K562 (cell line): ENCODE measurements around the gene SFN. TPM values are rescaled to one million over a fixed set of nuclear protein-coding genes. Genes with fewer than 3 reads are reported as not detected.

ENCODE experiments used
- ATAC-seq: fragments of 200-7000 bp; cut with Tn5 transposase; 3 replicates; pipeline ENCODE4 v1.9.1; 2020; ENCODE audit warnings: moderate library complexity
- BruUV-seq: library from RNA; stranded (reverse); fragments of 400-500 nt; replicated peaks from 2 replicates; lab custom pipeline; 2021; lab: Mats Ljungman, UMichigan
- CTCF ChIA-PET: fragments of 300-600 bp; formaldehyde crosslinking; extraction: SDS; loops from one replicate; lab custom pipeline; 2021; ENCODE audit warnings: low intra/inter-chr PET ratio; lab: Yijun Ruan, JAX
- POLR2A ChIA-PET: fragments of 300-600, 350-650 bp; sonication (Branson Sonifier 250); formaldehyde crosslinking; extraction: SDS; loops from one replicate; lab custom pipeline; 2021; ENCODE audit warnings: antibody characterized with exemption, inconsistent platforms; lab: Yijun Ruan, JAX
- DNase-seq, 4 experiments: peaks; one replicate each; pipeline versions ENCODE4 v3.0.0 to v3.0.0-alpha.2; 2011 to 2018; ENCODE audit warnings: low spot score in 3 of 4, mixed read lengths in 3 of 4; ENCODE audit errors: extremely low read depth in 1 of 4
- FAIRE-seq: peaks from 2 replicates; lab custom pipeline; 2011; peaks lifted over from hg19 to GRCh38; lab: Jason Lieb, UNC
- H2AFZ ChIP-seq: 2 replicates; pipeline ENCODE4 v1.6.0; 2011; ENCODE audit warnings: low read depth, low read length, control low read depth, inconsistent platforms
- H3K27ac ChIP-seq: fragments of 200-600 bp; 3 replicates; pipeline ENCODE4 v1.8.0; 2011; ENCODE audit warnings: low read depth, mild to moderate bottlenecking, control low read depth, inconsistent platforms, low read length, moderate library complexity, mixed read lengths; ENCODE audit errors: extremely low read depth
- H3K27me3 ChIP-seq, 2 experiments: fragments of 300-600 bp in 1 of 2; 2 replicates in 1 of 2; 3 replicates in 1 of 2; pipeline versions ENCODE4 v1.6.0 to v1.8.0; 2011; ENCODE audit warnings: inconsistent platforms in 2 of 2, low read length in 2 of 2, mild to moderate bottlenecking in 1 of 2, mixed read lengths in 1 of 2, moderate library complexity in 1 of 2; ENCODE audit not compliant: control insufficient read depth in 2 of 2, insufficient read depth in 2 of 2
- H3K36me3 ChIP-seq: fragments of 300-600 bp; 3 replicates; pipeline ENCODE4 v1.8.0; 2011; ENCODE audit warnings: mild to moderate bottlenecking, low read length, inconsistent platforms; ENCODE audit not compliant: control insufficient read depth, insufficient read depth
- H3K4me1 ChIP-seq, 2 experiments: fragments of 200-600 bp in 1 of 2; replicated peaks in 1 of 2; 2 replicates in 1 of 2; 3 replicates in 1 of 2; pipeline versions ENCODE4 v1.5.1 to v1.8.0; 2011; ENCODE audit warnings: inconsistent platforms in 2 of 2, low read length in 2 of 2, mild to moderate bottlenecking in 1 of 2, mixed read lengths in 1 of 2, moderate library complexity in 1 of 2; ENCODE audit not compliant: control insufficient read depth in 2 of 2, insufficient read depth in 2 of 2
- H3K4me2 ChIP-seq: 2 replicates; pipeline ENCODE4 v1.6.1; 2011; ENCODE audit warnings: low read length, control low read depth, inconsistent platforms, mixed read lengths; ENCODE audit not compliant: insufficient read depth
- H3K4me3 ChIP-seq: fragments of 200-600 bp; sonication (generic), shearing (Covaris generic); 2 replicates; pipeline ENCODE4 v1.5.1; 2016; ENCODE audit warnings: control low read depth, inconsistent platforms
- H3K79me2 ChIP-seq: fragments of 200-600 bp; 3 replicates; pipeline ENCODE4 v1.8.0; 2011; ENCODE audit warnings: low read length, inconsistent platforms; ENCODE audit not compliant: control insufficient read depth, insufficient read depth
- H3K9ac ChIP-seq, 2 experiments: 2 replicates each; pipeline versions ENCODE4 v1.6.0 to v1.6.1; 2011; ENCODE audit warnings: low read depth in 2 of 2, low read length in 2 of 2, control low read depth in 1 of 2, inconsistent platforms in 1 of 2, mild to moderate bottlenecking in 1 of 2, mixed read lengths in 1 of 2; ENCODE audit not compliant: insufficient read depth in 1 of 2
- H3K9me1 ChIP-seq: one replicate; pipeline ENCODE4 v1.6.0; 2011; ENCODE audit warnings: inconsistent platforms, mild to moderate bottlenecking, low read length, moderate library complexity; ENCODE audit not compliant: control insufficient read depth, insufficient read depth
- H3K9me3 ChIP-seq: replicated peaks from 2 replicates; pipeline ENCODE4 v1.5.1; 2011; ENCODE audit warnings: low read depth, low read length, inconsistent platforms; ENCODE audit not compliant: control insufficient read depth, insufficient read depth
- H4K20me1 ChIP-seq: replicated peaks from 2 replicates; pipeline ENCODE4 v1.6.1; 2011; ENCODE audit warnings: low read length, inconsistent platforms, mixed read lengths; ENCODE audit not compliant: control insufficient read depth, insufficient read depth
- BCOR ChIP-seq: fragments of 450-650 bp; IDR thresholded peaks from 2 replicates; pipeline ENCODE4 v1.6.1; 2016
- BMI1 ChIP-seq: fragments of 150-350 bp; IDR thresholded peaks from 2 replicates; pipeline ENCODE4 v1.6.1; 2014; ENCODE audit warnings: low read length
- CEBPB ChIP-seq: fragments of 450-650 bp; IDR thresholded peaks from 2 replicates; pipeline ENCODE4 v1.6.1; 2016; ENCODE audit warnings: missing genetic modification characterization, missing compliant biosample characterization
- RBM25 ChIP-seq: fragments of 200-400 bp; formaldehyde crosslinking; IDR thresholded peaks from 2 replicates; pipeline ENCODE4 v1.6.1; 2018; ENCODE audit warnings: low read length, low read depth, moderate library complexity; ENCODE audit not compliant: severe bottlenecking
- SMARCA4 ChIP-seq: fragments of 450-650 bp; IDR thresholded peaks from 2 replicates; pipeline ENCODE4 v1.6.1; 2016
- SP2 ChIP-seq: IDR thresholded peaks from 2 replicates; pipeline ENCODE4 v1.6.1; 2011; ENCODE audit warnings: mild to moderate bottlenecking, low read depth, low read length, moderate library complexity; ENCODE audit not compliant: poor library complexity, severe bottlenecking; ENCODE audit errors: extremely low read depth
- STAT5A ChIP-seq: IDR thresholded peaks from 2 replicates; pipeline ENCODE4 v1.6.1; 2012; ENCODE audit warnings: low read length, inconsistent platforms, borderline replicate concordance
- ZNF184 ChIP-seq: sonication (generic); formaldehyde crosslinking; IDR thresholded peaks from 2 replicates; pipeline ENCODE4 v1.5.0; 2020; ENCODE audit warnings: missing genetic modification reagents
- ZNF431 ChIP-seq: sonication (generic); formaldehyde crosslinking; IDR thresholded peaks from 2 replicates; pipeline ENCODE4 v1.8.0; 2022; ENCODE audit warnings: mild to moderate bottlenecking, missing genetic modification reagents
- ZNF436 ChIP-seq: fragments of 250-450, 450-650 bp; sonication (Bioruptor Pico); formaldehyde crosslinking; IDR thresholded peaks from 2 replicates; pipeline ENCODE4 v1.7.0; 2020; ENCODE audit warnings: mild to moderate bottlenecking
- WGBS: fragments of 100-300 bp; shearing (Covaris generic); methylation state at CpG from one replicate; pipeline ENCODE4 v1.1.6; 2016; ENCODE audit warnings: low coverage, mixed read lengths; ENCODE audit not compliant: insufficient coverage; ENCODE audit errors: missing lambda C conversion rate; 5-methylcytosine and 5-hydroxymethylcytosine counted together
- in situ Hi-C: fragments of 300-500 bp; cut with MboI; formaldehyde crosslinking; loops from 4 replicates; pipeline ENCODE4 v1.15.0; 2018; ENCODE audit warnings: inconsistent platforms, mixed read lengths
- intact Hi-C: fragments of 100-400 bp; cut with micrococcal nuclease; formaldehyde crosslinking; loops from 2 replicates; pipeline ENCODE4 v1.14.2; 2022
- polyA plus RNA-seq, 8 experiments: library from polyadenylated mRNA; depleted of rRNA in 4 of 8; stranded (reverse) in 5 of 8; unstranded in 3 of 8; fragments of >200 nt; fragmentation: Nextera tagmentation in 2 of 8; fragmentation: Illumina TruSeq in 1 of 8; extraction: Ambion mirVana in 2 of 8; extraction: Trizol in 1 of 8; gene quantifications; 2 replicates each; pipeline versions ENCODE4 v1.2.1 to v1.2.3, GENCODE V29; 2011 to 2014; ENCODE audit warnings: inconsistent platforms in 1 of 8, missing spikeins in 1 of 8
- total RNA-seq, 7 experiments: library from RNA; depleted of rRNA in 6 of 7; stranded (reverse); fragments of >200 nt in 6 of 7; fragmentation: Illumina TruSeq in 2 of 7; extraction: Trizol in 2 of 7; gene quantifications; 2 replicates each; pipeline versions ENCODE4 v1.2.1 to v1.2.3, GENCODE V29; 2011 to 2021; ENCODE audit warnings: low replicate concordance in 1 of 7
- TF ChIP-seq, protein P1 (sequence below): sonication (generic); formaldehyde crosslinking; IDR thresholded peaks from 2 replicates; pipeline ENCODE4 v1.8.1; 2022; ENCODE audit warnings: missing genetic modification reagents

SFN gene
- total and polyA plus RNA-seq, 9 of the 15 experiments (the other 6 are each of a cell fraction or from before 2014, with no cell fraction given): 0.10 to 3.8 (median 2.0) TPM

DNA sequence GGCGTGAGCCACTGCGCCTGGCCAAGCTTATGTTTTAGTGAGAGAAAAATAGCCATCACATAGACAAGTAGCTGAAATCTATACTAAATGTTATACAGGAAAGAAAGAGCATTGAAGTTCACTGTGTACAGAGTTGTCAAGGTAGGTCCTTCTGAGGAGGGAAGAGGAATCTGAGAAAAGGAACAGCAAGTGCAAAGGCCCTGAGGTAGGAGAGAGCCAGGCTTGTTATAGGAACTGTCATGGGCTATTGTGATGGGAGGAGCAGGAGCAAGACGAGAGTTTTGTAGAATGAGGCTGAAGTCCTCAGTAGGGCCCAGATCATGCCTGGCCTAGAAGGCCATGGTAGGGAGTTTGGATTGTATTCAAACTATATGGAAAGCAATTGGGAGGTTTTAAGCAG lies 31.9 kb upstream of the SFN start:
- no peaks in the 10 kb centered on the region for H3K27me3 ChIP-seq
- in situ Hi-C loops (no loop called here), intact Hi-C loops (no loop called here)
- no peak for ATAC-seq
- no peak overlapping the region for H3K4me3 ChIP-seq
- H3K4me1 ChIP-seq: peaks cover 33 to 38% of the 10 kb centered on the region in 2 experiments
- no peak overlapping the region for H3K27ac ChIP-seq
- peaks cover 71% of the 10 kb centered on the region for H3K36me3 ChIP-seq
- WGBS: 94% methylated on average over 3 of the region's 3 CpGs
- no peak overlapping the region for H3K9ac ChIP-seq
- FAIRE-seq: no peak
- ChIA-PET POLR2A (interaction anchor here (0.6 to 1.2 kb wide), 5 partner anchors 8 to 40 kb away, joined by 3 to 4 read pairs (median 3); no protein-coding TSS in a partner anchor), CTCF (no interaction called here)
- BruUV-seq: no TSS peak
- no peak overlapping the region for H2AFZ ChIP-seq
- H4K20me1 ChIP-seq: peaks cover 16% of the 10 kb centered on the region; the same call in 1 of the 2 replicates
- TF ChIP-seq SP2: no peak
- TF ChIP-seq RBM25: peak; percentile 58
- TF ChIP-seq BCOR: 0 out of 2 replicates have a peak, but pooled peaks have one; percentile 20
- peaks cover 41% of the 10 kb centered on the region for H3K79me2 ChIP-seq
- no peaks in the 10 kb centered on the region for H3K9me3 ChIP-seq
- peaks cover 10% of the 10 kb centered on the region for H3K9me1 ChIP-seq
- H3K4me2 ChIP-seq: no peak overlapping the region
- no peak for DNase-seq

DNA sequence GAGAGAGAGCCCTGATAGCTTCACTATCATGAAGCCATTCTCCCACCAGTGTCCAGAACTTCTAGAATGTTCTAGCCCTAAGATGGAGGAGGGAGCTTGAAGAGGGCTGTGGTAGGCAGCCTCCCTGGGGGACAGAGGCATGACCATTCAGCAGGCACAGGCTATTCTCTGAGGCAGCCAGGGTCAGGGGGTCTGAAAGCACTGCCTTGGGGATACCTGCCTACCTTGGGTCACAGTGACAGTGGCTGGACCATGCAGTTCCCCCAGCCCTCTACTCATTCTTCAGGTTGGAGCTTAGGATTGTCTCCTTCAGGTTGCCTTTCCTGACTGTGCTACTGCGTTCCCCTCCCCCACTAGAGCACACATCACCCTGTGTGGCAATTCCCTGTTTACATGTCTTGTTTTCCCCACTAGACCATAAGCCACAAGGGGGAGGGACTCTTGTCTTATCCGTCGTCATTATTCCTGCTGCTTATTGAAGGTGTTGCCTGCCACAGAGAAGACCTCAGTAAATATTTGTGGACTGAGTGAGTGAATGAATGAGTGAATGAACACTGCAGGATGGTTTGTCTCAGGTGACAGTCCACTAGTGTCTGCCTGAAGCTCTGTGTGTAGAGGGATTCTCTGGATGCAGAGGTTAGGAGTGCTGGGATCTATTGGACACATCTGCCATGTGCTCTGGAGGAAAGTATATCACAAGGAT lies 31.3 kb upstream of the SFN start:
- in situ Hi-C loops (no loop called here), intact Hi-C loops (no loop called here)
- Histone ChIP-seq H3K9ac (peak overlapping the region in 1 of 2 experiments; percentile 29; a peak in 1 of 4 replicates), H3K27me3 (no peaks in the 10 kb centered on the region), H3K4me1 (peaks cover 29 to 35% of the 10 kb centered on the region in 2 experiments), H3K9me1 (peaks cover 10% of the 10 kb centered on the region), H3K4me2 (no peak overlapping the region), H4K20me1 (peaks cover 16% of the 10 kb centered on the region; the same call in 1 of the 2 replicates), H2AFZ (no peak overlapping the region), H3K36me3 (peaks cover 73% of the 10 kb centered on the region), H3K79me2 (peaks cover 41% of the 10 kb centered on the region), H3K27ac (no peak overlapping the region; the same call in 2 of the 3 replicates), H3K4me3 (no peak overlapping the region), H3K9me3 (no peaks in the 10 kb centered on the region)
- no TSS peak for BruUV-seq
- 51% methylated on average over 3 of the region's 3 CpGs for WGBS
- peak; percentile 79 for FAIRE-seq
- ATAC-seq: no peak
- ChIA-PET POLR2A (interaction anchor here (0.6 to 1.8 kb wide), 6 partner anchors 10 to 181 kb away, joined by 3 to 6 read pairs (median 3); no protein-coding TSS in a partner anchor), CTCF (no interaction called here)
- DNase-seq: peak in 1 of 4 experiments; percentile 31
- TF ChIP-seq ZNF436 (no peak), SMARCA4 (no peak), BMI1 (no peak), ZNF431 (CRISPR knock-in tag) (no peak), CEBPB (tag) (peak; percentile 68), ZNF184 (no peak), STAT5A (no peak)
- TF ChIP-seq, protein P1, sequence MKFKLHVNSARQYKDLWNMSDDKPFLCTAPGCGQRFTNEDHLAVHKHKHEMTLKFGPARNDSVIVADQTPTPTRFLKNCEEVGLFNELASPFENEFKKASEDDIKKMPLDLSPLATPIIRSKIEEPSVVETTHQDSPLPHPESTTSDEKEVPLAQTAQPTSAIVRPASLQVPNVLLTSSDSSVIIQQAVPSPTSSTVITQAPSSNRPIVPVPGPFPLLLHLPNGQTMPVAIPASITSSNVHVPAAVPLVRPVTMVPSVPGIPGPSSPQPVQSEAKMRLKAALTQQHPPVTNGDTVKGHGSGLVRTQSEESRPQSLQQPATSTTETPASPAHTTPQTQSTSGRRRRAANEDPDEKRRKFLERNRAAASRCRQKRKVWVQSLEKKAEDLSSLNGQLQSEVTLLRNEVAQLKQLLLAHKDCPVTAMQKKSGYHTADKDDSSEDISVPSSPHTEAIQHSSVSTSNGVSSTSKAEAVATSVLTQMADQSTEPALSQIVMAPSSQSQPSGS: no peak
